WTC11 (cell line): ENCODE results near the gene HOMEZ. TPM values are rescaled to one million over a fixed set of nuclear protein-coding genes. Genes with fewer than 3 reads are reported as not detected.

Experiments used
- ATAC-seq: fragments of 200-7000 bp; cut with Tn5 transposase; 2 replicates; pipeline ENCODE4 v1.10.0; 2021; ENCODE audit warnings: mild to moderate bottlenecking, moderate library complexity
- CTCF ChIA-PET: fragments of 300-600 bp; sonication (Branson Sonifier 250); formaldehyde crosslinking; loops from one replicate; lab custom pipeline; 2021; ENCODE audit warnings: antibody characterized with exemption; lab: Charles Lee
- POLR2A ChIA-PET: fragments of 350-600 bp; sonication (Branson Sonifier 250); formaldehyde crosslinking; loops from one replicate; lab custom pipeline; 2021; ENCODE audit warnings: antibody characterized with exemption; lab: Charles Lee
- DNase-seq: peaks from one replicate; pipeline ENCODE4 v3.0.0; 2021; ENCODE audit warnings: low spot score
- H3K27ac Mint-ChIP-seq: 2 replicates; pipeline ENCODE4 v1.8.0; 2021; ENCODE audit warnings: mixed read lengths
- H3K27me3 Mint-ChIP-seq: 2 replicates; pipeline ENCODE4 v1.8.0; 2021; ENCODE audit warnings: low read depth, mild to moderate bottlenecking, moderate library complexity, mixed read lengths
- H3K36me3 Mint-ChIP-seq: 2 replicates; pipeline ENCODE4 v1.8.0; 2021; ENCODE audit warnings: mixed read lengths
- H3K4me1 Mint-ChIP-seq: 2 replicates; pipeline ENCODE4 v1.8.0; 2022; ENCODE audit warnings: mixed read lengths
- H3K4me3 Mint-ChIP-seq: 2 replicates; pipeline ENCODE4 v1.8.0; 2021; ENCODE audit warnings: mild to moderate bottlenecking, moderate library complexity, mixed read lengths
- H3K9me3 Mint-ChIP-seq: 2 replicates; pipeline ENCODE4 v1.8.0; 2021; ENCODE audit warnings: mixed read lengths
- ETV6 ChIP-seq: sonication (generic); formaldehyde crosslinking; IDR thresholded peaks from 2 replicates; pipeline ENCODE4 v1.8.1; 2022; ENCODE audit warnings: mild to moderate bottlenecking, missing genetic modification reagents
- GTF2I ChIP-seq: fragments of 250-450 bp; sonication (Bioruptor Pico); conservative IDR thresholded peaks from 2 replicates; pipeline ENCODE4 v1.4.0; 2021; ENCODE audit warnings: mild to moderate bottlenecking
- MXD4 ChIP-seq: fragments of 250-450 bp; sonication (Bioruptor Pico); IDR thresholded peaks from 2 replicates; pipeline ENCODE4 v1.8.0; 2021; ENCODE audit warnings: mild to moderate bottlenecking, moderate library complexity, borderline replicate concordance
- MYBL2 ChIP-seq: sonication (generic); formaldehyde crosslinking; IDR thresholded peaks from 2 replicates; pipeline ENCODE4 v1.8.1; 2023; ENCODE audit warnings: mild to moderate bottlenecking, moderate library complexity, missing genetic modification reagents
- NR2C2 ChIP-seq: sonication (generic); formaldehyde crosslinking; IDR thresholded peaks from 2 replicates; pipeline ENCODE4 v1.8.0; 2022; ENCODE audit warnings: mild to moderate bottlenecking, missing genetic modification reagents
- SMAD3 ChIP-seq: sonication (generic); formaldehyde crosslinking; IDR thresholded peaks from 2 replicates; pipeline ENCODE4 v1.8.0; 2022; ENCODE audit warnings: missing genetic modification reagents, mild to moderate bottlenecking, borderline replicate concordance
- ZBTB21 ChIP-seq: sonication (generic); formaldehyde crosslinking; IDR thresholded peaks from 2 replicates; pipeline ENCODE4 v1.8.1; 2023; ENCODE audit warnings: mild to moderate bottlenecking, missing genetic modification reagents, borderline replicate concordance
- ZMAT4 ChIP-seq: fragments of 250-450 bp; sonication (Bioruptor Pico); IDR thresholded peaks from 2 replicates; pipeline ENCODE4 v1.9.0; 2021; ENCODE audit warnings: mild to moderate bottlenecking
- ZNF671 ChIP-seq: fragments of 250-450 bp; sonication (Bioruptor Pico); IDR thresholded peaks from 2 replicates; pipeline ENCODE4 v1.8.0; 2021; ENCODE audit warnings: mild to moderate bottlenecking
- total RNA-seq: library from RNA; stranded (reverse); gene quantifications from 3 replicates; pipeline ENCODE4 v1.2.3, GENCODE V29; 2021
- TF ChIP-seq, protein P1 (sequence below): sonication (generic); formaldehyde crosslinking; IDR thresholded peaks from 2 replicates; pipeline ENCODE4 v1.8.1; 2022; ENCODE audit warnings: low read depth, mild to moderate bottlenecking, moderate library complexity, missing genetic modification reagents, borderline replicate concordance
- TF ChIP-seq, protein P2 (sequence below): sonication (generic); formaldehyde crosslinking; conservative IDR thresholded peaks from 2 replicates; pipeline ENCODE4 v1.8.1; 2022; ENCODE audit warnings: mild to moderate bottlenecking, missing genetic modification reagents
- TF ChIP-seq, protein P3 (sequence below): sonication (generic); formaldehyde crosslinking; IDR thresholded peaks from 2 replicates; pipeline ENCODE4 v1.8.1; 2022; ENCODE audit warnings: missing genetic modification reagents, borderline replicate concordance
- TF ChIP-seq, protein P4 (sequence below): fragments of 200-600 bp; IDR thresholded peaks from 2 replicates; pipeline ENCODE4 v1.8.0; 2022; ENCODE audit warnings: antibody characterized with exemption
- TF ChIP-seq, protein P5 (sequence below): fragments of 250-450 bp; sonication (Bioruptor Pico); IDR thresholded peaks from 2 replicates; pipeline ENCODE4 v1.8.0; 2021; ENCODE audit warnings: mild to moderate bottlenecking
- TF ChIP-seq, protein P6 (sequence below): sonication (generic); formaldehyde crosslinking; IDR thresholded peaks from 2 replicates; pipeline ENCODE4 v1.8.1; 2022; ENCODE audit warnings: low read depth, missing genetic modification reagents, borderline replicate concordance
- TF ChIP-seq, protein P7 (sequence below): sonication (generic); formaldehyde crosslinking; IDR thresholded peaks from 2 replicates; pipeline ENCODE4 v1.8.0; 2022; ENCODE audit warnings: mild to moderate bottlenecking, missing genetic modification reagents

Gene HOMEZ
- total RNA-seq, 1 experiment from 2014 or later = 10.7 TPM

- POLR2A ChIA-PET = no interaction called here
- TF ChIP-seq ETV6 = no peak
- TF ChIP-seq, protein P1, sequence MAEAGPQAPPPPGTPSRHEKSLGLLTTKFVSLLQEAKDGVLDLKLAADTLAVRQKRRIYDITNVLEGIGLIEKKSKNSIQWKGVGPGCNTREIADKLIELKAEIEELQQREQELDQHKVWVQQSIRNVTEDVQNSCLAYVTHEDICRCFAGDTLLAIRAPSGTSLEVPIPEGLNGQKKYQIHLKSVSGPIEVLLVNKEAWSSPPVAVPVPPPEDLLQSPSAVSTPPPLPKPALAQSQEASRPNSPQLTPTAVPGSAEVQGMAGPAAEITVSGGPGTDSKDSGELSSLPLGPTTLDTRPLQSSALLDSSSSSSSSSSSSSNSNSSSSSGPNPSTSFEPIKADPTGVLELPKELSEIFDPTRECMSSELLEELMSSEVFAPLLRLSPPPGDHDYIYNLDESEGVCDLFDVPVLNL (CRISPR knock-in tag) = no peak
- no peak for TF ChIP-seq SMAD3
- TF ChIP-seq ZNF671 (CRISPR knock-in tag) = no peak
- TF ChIP-seq, protein P2, sequence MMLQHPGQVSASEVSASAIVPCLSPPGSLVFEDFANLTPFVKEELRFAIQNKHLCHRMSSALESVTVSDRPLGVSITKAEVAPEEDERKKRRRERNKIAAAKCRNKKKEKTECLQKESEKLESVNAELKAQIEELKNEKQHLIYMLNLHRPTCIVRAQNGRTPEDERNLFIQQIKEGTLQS (CRISPR knock-in tag) = no peak
- TF ChIP-seq, all 79 proteins: peak for 0
These were observed 10.3 kb upstream of the HOMEZ start for GRCh38 chr14:23296012-23296777.

DNA sequence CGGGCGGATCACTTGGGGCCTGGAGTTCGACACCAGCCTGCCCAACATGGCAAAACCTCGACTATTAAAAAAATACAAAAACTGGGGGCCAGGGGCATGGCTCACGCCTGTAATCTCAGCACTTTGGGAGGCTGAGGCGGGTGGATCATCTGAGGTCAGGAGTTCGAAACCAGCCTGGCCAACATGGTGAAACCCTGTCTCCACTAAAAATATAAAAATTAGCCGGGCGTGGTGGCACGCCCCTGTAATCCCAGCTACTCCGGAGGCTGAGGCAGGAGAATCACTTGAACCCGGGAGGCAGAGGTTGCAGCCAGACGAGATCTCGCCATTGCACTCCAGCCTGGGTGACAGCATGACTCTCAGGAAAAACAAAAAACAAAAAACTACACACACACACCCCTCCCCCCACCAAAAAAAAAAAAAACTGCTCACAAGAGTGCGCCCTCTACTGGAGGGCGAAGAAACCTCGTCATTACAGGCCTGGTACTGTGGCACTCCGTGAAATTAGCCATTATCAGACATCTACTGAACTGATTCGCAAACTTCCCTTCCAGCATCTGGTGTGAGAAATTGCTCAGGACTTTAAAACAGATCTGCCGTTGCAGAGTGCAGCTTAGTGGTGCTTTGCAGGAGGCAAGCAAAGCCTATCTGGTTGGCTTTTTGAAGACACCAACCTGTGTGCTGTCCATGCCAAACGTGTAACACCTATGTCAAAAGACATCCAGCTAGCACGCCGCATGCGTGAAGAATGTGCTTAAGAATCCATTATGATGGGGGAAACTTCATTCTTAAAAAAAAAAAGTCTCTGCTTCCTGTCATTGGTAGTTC, 9.0 kb upstream of the HOMEZ start:
- POLR2A ChIA-PET = interaction anchor here (0.7 to 1.2 kb wide), 2 partner anchors 9 to 26 kb away, joined by 4 read pairs; partner anchors contain the start of genes HOMEZ and PABPN1
- Mint-ChIP-seq H3K27ac (no peak overlapping the region), H3K4me3 (no peak overlapping the region), H3K9me3 (no peaks in the 10 kb centered on the region), H3K36me3 (peaks cover 5% of the 10 kb centered on the region), H3K27me3 (peaks cover 99% of the 10 kb centered on the region), H3K4me1 (peaks cover 20% of the 10 kb centered on the region)
- CTCF ChIA-PET = interaction anchor here (0.6 to 3.1 kb wide), 37 partner anchors 7 to 300 kb away, joined by 3 to 27 read pairs (median 4); partner anchors contain the start of genes ACIN1, CEBPE, HOMEZ and PABPN1
- ATAC-seq (peak; percentile 55), DNase-seq (peak; percentile 28)
- TF ChIP-seq, protein P3, sequence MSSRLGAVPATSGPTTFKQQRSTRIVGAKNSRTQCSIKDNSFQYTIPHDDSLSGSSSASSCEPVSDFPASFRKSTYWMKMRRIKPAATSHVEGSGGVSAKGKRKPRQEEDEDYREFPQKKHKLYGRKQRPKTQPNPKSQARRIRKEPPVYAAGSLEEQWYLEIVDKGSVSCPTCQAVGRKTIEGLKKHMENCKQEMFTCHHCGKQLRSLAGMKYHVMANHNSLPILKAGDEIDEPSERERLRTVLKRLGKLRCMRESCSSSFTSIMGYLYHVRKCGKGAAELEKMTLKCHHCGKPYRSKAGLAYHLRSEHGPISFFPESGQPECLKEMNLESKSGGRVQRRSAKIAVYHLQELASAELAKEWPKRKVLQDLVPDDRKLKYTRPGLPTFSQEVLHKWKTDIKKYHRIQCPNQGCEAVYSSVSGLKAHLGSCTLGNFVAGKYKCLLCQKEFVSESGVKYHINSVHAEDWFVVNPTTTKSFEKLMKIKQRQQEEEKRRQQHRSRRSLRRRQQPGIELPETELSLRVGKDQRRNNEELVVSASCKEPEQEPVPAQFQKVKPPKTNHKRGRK (CRISPR knock-in tag) = no peak
- TF ChIP-seq, protein P4, sequence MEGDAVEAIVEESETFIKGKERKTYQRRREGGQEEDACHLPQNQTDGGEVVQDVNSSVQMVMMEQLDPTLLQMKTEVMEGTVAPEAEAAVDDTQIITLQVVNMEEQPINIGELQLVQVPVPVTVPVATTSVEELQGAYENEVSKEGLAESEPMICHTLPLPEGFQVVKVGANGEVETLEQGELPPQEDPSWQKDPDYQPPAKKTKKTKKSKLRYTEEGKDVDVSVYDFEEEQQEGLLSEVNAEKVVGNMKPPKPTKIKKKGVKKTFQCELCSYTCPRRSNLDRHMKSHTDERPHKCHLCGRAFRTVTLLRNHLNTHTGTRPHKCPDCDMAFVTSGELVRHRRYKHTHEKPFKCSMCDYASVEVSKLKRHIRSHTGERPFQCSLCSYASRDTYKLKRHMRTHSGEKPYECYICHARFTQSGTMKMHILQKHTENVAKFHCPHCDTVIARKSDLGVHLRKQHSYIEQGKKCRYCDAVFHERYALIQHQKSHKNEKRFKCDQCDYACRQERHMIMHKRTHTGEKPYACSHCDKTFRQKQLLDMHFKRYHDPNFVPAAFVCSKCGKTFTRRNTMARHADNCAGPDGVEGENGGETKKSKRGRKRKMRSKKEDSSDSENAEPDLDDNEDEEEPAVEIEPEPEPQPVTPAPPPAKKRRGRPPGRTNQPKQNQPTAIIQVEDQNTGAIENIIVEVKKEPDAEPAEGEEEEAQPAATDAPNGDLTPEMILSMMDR = peak; percentile 90

More at GRCh38 chr14:23296012-23296777, 10.3 kb upstream of the HOMEZ start:
- Mint-ChIP-seq H3K4me1 (peaks cover 20% of the 10 kb centered on the region), H3K36me3 (peaks cover 5% of the 10 kb centered on the region), H3K27me3 (peaks cover 96% of the 10 kb centered on the region), H3K27ac (no peak overlapping the region), H3K9me3 (no peaks in the 10 kb centered on the region), H3K4me3 (no peak overlapping the region)
- DNase-seq (no peak), ATAC-seq (no peak)
- CTCF ChIA-PET = interaction anchor here (0.7 to 3.1 kb wide), 8 partner anchors 15 to 227 kb away, joined by 3 to 27 read pairs (median 4); partner anchors contain the start of gene PABPN1

DNA sequence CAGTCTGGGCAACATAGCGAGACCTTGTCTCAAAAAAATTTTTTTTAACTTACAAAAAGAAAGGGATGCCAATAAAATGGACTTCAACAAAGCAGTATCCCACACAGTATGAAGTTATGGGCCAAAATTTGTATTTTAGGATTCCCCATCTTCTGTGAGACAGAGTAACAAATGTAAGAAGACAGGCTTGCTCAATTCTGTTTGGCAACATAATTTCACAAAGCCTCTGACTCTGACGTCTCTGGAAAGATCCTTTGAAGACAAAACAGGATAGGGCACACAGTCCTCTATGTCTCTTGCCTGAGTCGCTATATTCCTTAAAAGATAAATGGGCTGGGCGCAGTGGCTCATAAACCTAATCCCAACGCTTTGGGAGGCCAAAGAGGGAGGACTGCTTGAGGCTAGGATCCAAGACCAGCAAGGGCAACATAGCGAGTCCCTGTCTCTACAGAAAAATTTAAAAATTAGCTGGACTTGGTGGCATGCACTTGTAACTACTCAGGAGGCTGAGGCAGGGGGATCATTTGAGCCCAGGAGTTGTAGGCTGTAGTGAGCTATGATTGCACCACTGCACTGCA, 1.1 kb upstream of the HOMEZ start:
- H3K9me3 Mint-ChIP-seq = no peaks in the 10 kb centered on the region
- ATAC-seq (no peak), DNase-seq (no peak)
- ChIA-PET POLR2A (interaction anchor here (1.0 to 1.7 kb wide), 6 partner anchors 8 to 215 kb away, joined by 3 to 8 read pairs (median 4); partner anchors contain the start of genes BCL2L2 and PABPN1), CTCF (interaction anchor here (0.5 to 2.3 kb wide), 15 partner anchors 11 to 218 kb away, joined by 3 to 23 read pairs (median 3); partner anchors contain the start of genes BCL2L2 and SLC22A17)
- peak overlapping the region; percentile 93 for H3K4me3 Mint-ChIP-seq
- H3K36me3 Mint-ChIP-seq = no peaks in the 10 kb centered on the region
- peaks cover 68% of the 10 kb centered on the region for H3K27me3 Mint-ChIP-seq
- H3K27ac Mint-ChIP-seq = peak overlapping the region; percentile 100
- H3K4me1 Mint-ChIP-seq = peaks cover 13% of the 10 kb centered on the region
- TF ChIP-seq, protein P5, sequence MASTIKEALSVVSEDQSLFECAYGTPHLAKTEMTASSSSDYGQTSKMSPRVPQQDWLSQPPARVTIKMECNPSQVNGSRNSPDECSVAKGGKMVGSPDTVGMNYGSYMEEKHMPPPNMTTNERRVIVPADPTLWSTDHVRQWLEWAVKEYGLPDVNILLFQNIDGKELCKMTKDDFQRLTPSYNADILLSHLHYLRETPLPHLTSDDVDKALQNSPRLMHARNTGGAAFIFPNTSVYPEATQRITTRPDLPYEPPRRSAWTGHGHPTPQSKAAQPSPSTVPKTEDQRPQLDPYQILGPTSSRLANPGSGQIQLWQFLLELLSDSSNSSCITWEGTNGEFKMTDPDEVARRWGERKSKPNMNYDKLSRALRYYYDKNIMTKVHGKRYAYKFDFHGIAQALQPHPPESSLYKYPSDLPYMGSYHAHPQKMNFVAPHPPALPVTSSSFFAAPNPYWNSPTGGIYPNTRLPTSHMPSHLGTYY (CRISPR knock-in tag) = no peak
- TF ChIP-seq, protein P6, sequence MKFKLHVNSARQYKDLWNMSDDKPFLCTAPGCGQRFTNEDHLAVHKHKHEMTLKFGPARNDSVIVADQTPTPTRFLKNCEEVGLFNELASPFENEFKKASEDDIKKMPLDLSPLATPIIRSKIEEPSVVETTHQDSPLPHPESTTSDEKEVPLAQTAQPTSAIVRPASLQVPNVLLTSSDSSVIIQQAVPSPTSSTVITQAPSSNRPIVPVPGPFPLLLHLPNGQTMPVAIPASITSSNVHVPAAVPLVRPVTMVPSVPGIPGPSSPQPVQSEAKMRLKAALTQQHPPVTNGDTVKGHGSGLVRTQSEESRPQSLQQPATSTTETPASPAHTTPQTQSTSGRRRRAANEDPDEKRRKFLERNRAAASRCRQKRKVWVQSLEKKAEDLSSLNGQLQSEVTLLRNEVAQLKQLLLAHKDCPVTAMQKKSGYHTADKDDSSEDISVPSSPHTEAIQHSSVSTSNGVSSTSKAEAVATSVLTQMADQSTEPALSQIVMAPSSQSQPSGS (CRISPR knock-in tag) = no peak
- TF ChIP-seq SMAD3 (no peak), MYBL2 (CRISPR knock-in tag) (no peak), GTF2I (CRISPR knock-in tag) (no peak), ZMAT4 (CRISPR knock-in tag) (no peak), ZBTB21 (CRISPR knock-in tag) (no peak), MXD4 (no peak), NR2C2 (CRISPR knock-in tag) (no peak)
- TF ChIP-seq, protein P7, sequence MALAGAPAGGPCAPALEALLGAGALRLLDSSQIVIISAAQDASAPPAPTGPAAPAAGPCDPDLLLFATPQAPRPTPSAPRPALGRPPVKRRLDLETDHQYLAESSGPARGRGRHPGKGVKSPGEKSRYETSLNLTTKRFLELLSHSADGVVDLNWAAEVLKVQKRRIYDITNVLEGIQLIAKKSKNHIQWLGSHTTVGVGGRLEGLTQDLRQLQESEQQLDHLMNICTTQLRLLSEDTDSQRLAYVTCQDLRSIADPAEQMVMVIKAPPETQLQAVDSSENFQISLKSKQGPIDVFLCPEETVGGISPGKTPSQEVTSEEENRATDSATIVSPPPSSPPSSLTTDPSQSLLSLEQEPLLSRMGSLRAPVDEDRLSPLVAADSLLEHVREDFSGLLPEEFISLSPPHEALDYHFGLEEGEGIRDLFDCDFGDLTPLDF (CRISPR knock-in tag) = no peak
